Osteoblast (primary cell): ENCODE data around the gene SLC30A4. TPM values are rescaled to one million over a fixed set of nuclear protein-coding genes. Genes with fewer than 3 reads are reported as not detected.

Experiments
- DNase-seq: peaks from one replicate; pipeline ENCODE4 v3.0.0; 2011; ENCODE audit warnings: low spot score, mixed read lengths; ENCODE audit not compliant: insufficient read length; ENCODE audit errors: missing footprints
- H2AFZ ChIP-seq: 2 replicates; pipeline ENCODE4 v1.6.0; 2011; ENCODE audit warnings: mild to moderate bottlenecking, low read length
- H3K27ac ChIP-seq: 2 replicates; pipeline ENCODE4 v1.5.1; 2011; ENCODE audit warnings: mild to moderate bottlenecking, low read depth, low read length, moderate library complexity
- H3K27me3 ChIP-seq: 2 replicates; pipeline ENCODE4 v1.6.0; 2012; ENCODE audit warnings: mild to moderate bottlenecking, control low read depth, inconsistent platforms, low read length, moderate library complexity; ENCODE audit not compliant: insufficient read depth
- H3K36me3 ChIP-seq: 2 replicates; pipeline ENCODE4 v1.5.1; 2011; ENCODE audit warnings: mild to moderate bottlenecking, low read length, control low read depth, moderate library complexity; ENCODE audit not compliant: insufficient read depth
- H3K4me1 ChIP-seq: 2 replicates; pipeline ENCODE4 v1.5.1; 2011; ENCODE audit warnings: mild to moderate bottlenecking, low read length, control low read depth, moderate library complexity; ENCODE audit not compliant: insufficient read depth
- H3K4me2 ChIP-seq: 2 replicates; pipeline ENCODE4 v1.6.0; 2011; ENCODE audit warnings: mild to moderate bottlenecking, low read length; ENCODE audit not compliant: insufficient read depth
- H3K4me3 ChIP-seq: fragments of 200-600 bp; sonication (generic); 3 replicates; pipeline ENCODE4 v1.5.1; 2012; ENCODE audit warnings: mild to moderate bottlenecking, low read length, inconsistent platforms; ENCODE audit not compliant: insufficient read depth
- H3K79me2 ChIP-seq: 2 replicates; pipeline ENCODE4 v1.6.0; 2012; ENCODE audit warnings: mild to moderate bottlenecking, low read length, control low read depth, inconsistent platforms; ENCODE audit not compliant: insufficient read depth
- H3K9me3 ChIP-seq: 2 replicates; pipeline ENCODE4 v1.5.1; 2011; ENCODE audit warnings: low read depth, low read length, control low read depth
- H4K20me1 ChIP-seq: 2 replicates; pipeline ENCODE4 v1.6.0; 2012; ENCODE audit warnings: mild to moderate bottlenecking, low read length, control low read depth; ENCODE audit not compliant: insufficient read depth
- CTCF ChIP-seq: IDR thresholded peaks from 2 replicates; pipeline ENCODE4 v1.5.1; 2011; ENCODE audit warnings: mild to moderate bottlenecking, low read depth, low read length, moderate library complexity; ENCODE audit errors: extremely low read depth
- total RNA-seq: library from RNA; depleted of rRNA; stranded (reverse); fragments of >200 nt; gene quantifications from 2 replicates; pipeline ENCODE4 v1.2.3, GENCODE V29; 2012

The SLC30A4 gene
- total RNA-seq, 1 donor: 19.5 TPM

GRCh38 chr15:45449916-45450867, 72.4 kb downstream of the SLC30A4 start:
- no peak overlapping the region for H2AFZ ChIP-seq
- no peak for DNase-seq
- no peaks in the 10 kb centered on the region for H3K9me3 ChIP-seq
- H4K20me1 ChIP-seq: no peaks in the 10 kb centered on the region
- no peak for TF ChIP-seq CTCF
- no peaks in the 10 kb centered on the region for H3K79me2 ChIP-seq
- H3K27ac ChIP-seq: no peak overlapping the region
- no peak overlapping the region for H3K4me2 ChIP-seq
- no peaks in the 10 kb centered on the region for H3K36me3 ChIP-seq
- no peak overlapping the region for H3K4me3 ChIP-seq
- H3K4me1 ChIP-seq: peaks cover 14% of the 10 kb centered on the region
- H3K27me3 ChIP-seq: no peaks in the 10 kb centered on the region

DNA sequence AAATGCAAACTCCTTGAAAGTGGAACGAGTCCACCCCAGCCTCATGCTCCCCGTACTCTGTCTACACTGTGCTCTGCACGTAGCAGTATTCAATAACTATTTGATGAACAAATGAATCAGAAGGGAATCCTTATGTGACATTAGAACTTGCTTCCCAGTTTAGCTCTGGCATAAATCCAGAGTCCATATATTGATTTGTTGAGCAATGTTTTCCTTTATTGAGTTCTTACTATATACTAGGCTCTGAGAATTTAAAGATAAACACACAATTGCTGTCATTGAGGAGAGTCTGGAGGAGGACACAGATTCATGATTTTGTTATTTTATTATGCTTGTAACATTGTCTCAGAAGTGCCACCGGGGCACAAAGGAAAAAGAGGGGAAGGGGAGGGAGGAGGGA, 73.2 kb downstream of the SLC30A4 start:
- H3K4me1 ChIP-seq: peaks cover 8% of the 10 kb centered on the region
- no peaks in the 10 kb centered on the region for H3K36me3 ChIP-seq
- no peaks in the 10 kb centered on the region for H3K79me2 ChIP-seq
- H2AFZ ChIP-seq: no peak overlapping the region
- H3K4me2 ChIP-seq: no peak overlapping the region
- H3K4me3 ChIP-seq: no peak overlapping the region
- no peak for TF ChIP-seq CTCF
- H3K27me3 ChIP-seq: no peaks in the 10 kb centered on the region
- no peak overlapping the region for H3K27ac ChIP-seq
- no peaks in the 10 kb centered on the region for H4K20me1 ChIP-seq
- no peaks in the 10 kb centered on the region for H3K9me3 ChIP-seq
- DNase-seq: no peak

DNA sequence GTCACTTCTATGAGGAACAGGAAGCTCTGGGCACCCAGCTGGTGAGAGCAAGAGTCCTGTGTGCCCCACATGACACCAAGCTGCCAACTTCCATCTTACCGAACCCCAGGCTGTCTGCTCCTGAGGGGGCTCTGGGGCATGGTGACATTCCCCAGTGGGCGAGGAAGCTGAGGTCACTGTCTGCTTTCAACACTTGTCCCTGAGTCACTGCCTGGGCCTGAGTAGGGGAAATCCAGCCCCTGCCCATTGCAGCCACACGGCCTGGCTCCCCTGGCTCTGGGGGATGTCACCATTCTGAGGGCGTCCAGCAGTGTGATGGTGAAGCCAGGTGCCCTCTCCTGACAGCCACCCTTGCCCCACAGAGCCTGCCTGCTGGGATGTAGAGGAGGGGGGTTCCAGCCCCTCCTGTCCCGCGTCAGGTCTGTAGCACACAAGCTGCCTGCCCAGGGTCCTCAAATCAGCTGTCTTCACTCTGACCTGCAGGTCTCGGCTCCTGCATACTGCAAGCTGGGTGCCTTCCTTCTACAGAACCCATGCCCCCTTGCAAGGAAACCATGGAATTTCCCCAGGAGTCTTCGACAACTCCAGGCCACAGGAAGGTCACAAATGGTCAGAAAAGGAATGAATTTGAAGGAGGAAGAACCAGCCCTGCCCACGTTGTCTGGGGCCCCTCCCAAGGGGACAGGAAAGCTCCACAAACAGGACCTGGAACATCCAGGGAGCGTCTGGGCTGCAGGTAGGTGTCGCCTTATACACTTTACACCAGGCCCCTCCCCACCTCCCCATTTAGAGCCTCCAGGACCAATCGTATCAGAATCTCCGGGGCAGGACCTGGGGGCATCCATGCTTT, 74.3 kb downstream of the SLC30A4 start:
- no peaks in the 10 kb centered on the region for H3K27me3 ChIP-seq
- no peak for TF ChIP-seq CTCF
- H4K20me1 ChIP-seq: no peaks in the 10 kb centered on the region
- H3K9me3 ChIP-seq: no peaks in the 10 kb centered on the region
- H3K79me2 ChIP-seq: no peaks in the 10 kb centered on the region
- no peaks in the 10 kb centered on the region for H3K36me3 ChIP-seq
- H3K4me2 ChIP-seq: no peak overlapping the region
- no peak overlapping the region for H3K27ac ChIP-seq
- no peak overlapping the region for H2AFZ ChIP-seq
- no peak overlapping the region for H3K4me3 ChIP-seq
- no peak for DNase-seq
- peaks cover 6% of the 10 kb centered on the region for H3K4me1 ChIP-seq

- H3K79me2 ChIP-seq: no peaks in the 10 kb centered on the region
- H3K4me1 ChIP-seq: peaks cover 12% of the 10 kb centered on the region
- DNase-seq: no peak
- no peaks in the 10 kb centered on the region for H3K36me3 ChIP-seq
- H3K9me3 ChIP-seq: no peaks in the 10 kb centered on the region
- H3K27ac ChIP-seq: no peak overlapping the region
- no peak overlapping the region for H3K4me2 ChIP-seq
- H3K27me3 ChIP-seq: no peaks in the 10 kb centered on the region
- H2AFZ ChIP-seq: no peak overlapping the region
- TF ChIP-seq CTCF: no peak
- H3K4me3 ChIP-seq: no peak overlapping the region
- H4K20me1 ChIP-seq: no peaks in the 10 kb centered on the region
Measured at GRCh38 chr15:45443645-45444044, 78.9 kb downstream of the SLC30A4 start.
